GM03348 (cell line): ENCODE measurements around the gene FLOT2.
"Not testable (repeated sequence)": the region's sequence is repeated elsewhere in the genome, so short reads cannot be mapped to it uniquely, and the experiment has no call there.

Experiments
- DNase-seq: peaks from one replicate; pipeline ENCODE4 v3.0.0; 2012; ENCODE audit warnings: low spot score

Gene FLOT2

GRCh38 chr17:28896884-28897768 lies at the start of gene FLOT2:
Gene FLOT2, minus strand, starts transcription at chr17:28897733. Its CDS starts 159 bp downstream, at chr17:28897574.
- peak; percentile 86 for DNase-seq

GRCh38 chr17:28946239-28946638 lies 48.7 kb upstream of the FLOT2 start:
- DNase-seq, result peak; percentile 41

- peak; percentile 17 for DNase-seq
Measured at GRCh38 chr17:28944862-28945741, 47.6 kb upstream of the FLOT2 start.

- no peak for DNase-seq
Measured at GRCh38 chr17:28944343-28944742, 46.8 kb upstream of the FLOT2 start.

GRCh38 chr17:28942925-28943324 lies 45.4 kb upstream of the FLOT2 start:
- no peak for DNase-seq

DNA sequence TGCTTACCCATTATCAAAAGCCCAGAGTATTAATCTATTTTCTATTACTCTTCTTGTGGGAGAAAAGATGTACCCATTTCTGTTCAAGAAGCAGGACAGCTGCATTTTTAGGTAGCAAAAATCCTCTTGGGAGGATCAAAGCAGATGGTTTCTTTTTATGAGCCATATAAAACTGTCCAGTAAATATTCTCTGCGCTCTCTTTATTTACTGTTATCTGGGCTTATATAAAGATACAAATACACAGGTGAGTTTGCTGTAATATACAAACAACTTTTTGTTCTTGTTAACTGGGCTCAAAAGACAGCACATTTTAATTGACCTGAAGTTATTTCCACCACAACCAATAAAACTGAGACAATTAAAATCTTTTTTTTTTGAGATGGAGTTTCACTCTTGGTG lies 43.7 kb upstream of the FLOT2 start:
- DNase-seq, result no peak

- no peak for DNase-seq
Measured at GRCh38 chr17:28940675-28941074, 43.1 kb upstream of the FLOT2 start.

- no peak for DNase-seq
Measured at GRCh38 chr17:28940142-28940541, 42.6 kb upstream of the FLOT2 start.

DNA sequence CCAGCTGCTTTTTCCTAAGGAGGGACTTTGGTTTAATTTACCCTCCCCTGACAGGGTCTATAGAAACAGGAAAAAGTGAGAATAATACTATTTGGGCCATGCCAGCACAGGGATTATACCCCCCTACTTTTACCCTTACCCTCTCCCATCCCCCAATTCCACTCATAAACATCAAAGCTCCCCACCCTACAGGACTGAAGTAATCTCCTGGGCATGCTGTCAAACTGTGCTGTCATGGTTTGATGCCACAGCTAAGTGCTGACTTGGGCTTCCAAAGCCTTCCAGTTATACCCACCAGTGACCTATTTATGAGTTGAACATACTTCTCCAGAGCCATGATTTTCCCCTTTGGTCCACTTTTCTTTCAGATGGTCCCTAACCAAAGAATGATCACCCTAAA lies 41.0 kb upstream of the FLOT2 start:
- DNase-seq, result no peak

- DNase-seq, result no peak
Measured at GRCh38 chr17:28937044-28937729, 39.7 kb upstream of the FLOT2 start.

DNA sequence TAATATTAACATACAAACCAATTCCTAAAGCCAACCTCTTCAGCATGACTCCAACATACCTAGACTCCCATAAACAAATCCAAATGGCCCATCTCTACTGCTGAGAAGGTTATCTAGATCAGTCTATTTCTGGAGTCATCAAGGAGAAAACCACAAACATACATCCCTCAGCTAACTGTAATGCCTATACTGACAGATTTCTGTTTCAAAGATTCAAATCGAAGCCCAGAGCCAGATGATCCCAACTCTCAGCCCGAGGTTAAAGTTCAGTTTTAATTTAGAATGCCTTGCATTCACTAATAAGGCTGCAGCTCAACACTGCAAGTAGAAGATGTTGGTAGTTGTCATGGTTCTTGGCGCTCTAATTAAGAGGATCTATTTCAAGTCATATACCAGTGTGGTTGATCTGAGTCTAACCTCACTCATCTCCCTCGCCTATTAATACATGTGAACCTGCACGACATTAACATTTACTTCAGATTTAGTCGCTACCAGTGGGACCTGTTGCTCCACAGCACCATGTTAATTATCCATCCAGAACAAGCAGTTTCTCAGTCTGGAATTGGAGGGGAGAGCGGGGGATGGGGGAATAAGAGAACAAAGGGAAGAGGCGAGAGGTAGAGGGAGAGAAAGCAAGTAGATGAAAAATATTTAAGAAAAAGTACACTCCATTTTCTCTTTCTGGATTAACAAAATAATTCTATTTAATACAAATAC lies 38.4 kb upstream of the FLOT2 start:
- no peak for DNase-seq

DNA sequence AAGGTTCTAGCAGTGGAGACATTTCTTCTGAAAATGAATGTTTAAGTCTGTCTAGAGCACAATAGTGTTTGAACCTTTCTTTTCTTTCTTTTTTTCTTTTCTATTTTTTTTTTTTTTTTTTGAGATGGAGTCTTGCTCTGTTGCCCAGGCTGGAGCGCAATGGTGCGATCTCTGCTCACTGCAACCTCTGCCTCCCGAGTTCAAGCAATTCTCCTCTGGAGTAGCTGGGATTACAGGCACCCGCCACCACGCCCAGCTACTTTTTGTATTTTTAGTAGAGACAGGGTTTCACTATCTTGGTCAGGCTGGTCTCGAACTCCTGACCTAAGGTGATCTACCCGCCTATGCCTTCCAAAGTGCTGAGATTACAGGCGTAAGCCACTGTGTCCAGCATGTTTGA lies 37.0 kb upstream of the FLOT2 start:
- DNase-seq, result not testable (repeated sequence)

DNA sequence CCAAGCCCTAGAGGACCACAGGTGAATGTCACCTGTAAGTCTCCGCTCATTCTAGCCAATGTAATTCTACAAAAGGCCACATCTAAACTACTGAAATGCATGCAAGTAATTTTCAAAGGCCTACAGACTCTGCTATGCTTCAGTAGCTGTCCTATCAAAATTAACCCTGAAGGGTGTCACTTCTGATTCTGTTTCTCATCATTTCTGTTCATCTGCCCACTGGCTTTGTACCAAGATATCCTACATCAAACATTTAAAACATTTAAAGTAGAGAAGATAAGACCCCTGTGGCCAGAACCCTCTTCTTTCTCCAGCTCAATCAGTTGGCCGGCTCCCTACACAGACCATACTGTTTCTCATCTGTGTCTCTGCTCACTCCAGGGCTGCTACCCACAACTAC lies 32.3 kb upstream of the FLOT2 start:
- no peak for DNase-seq

- DNase-seq, result no peak
Measured at GRCh38 chr17:28928061-28928460, 30.5 kb upstream of the FLOT2 start.

- no peak for DNase-seq
Measured at GRCh38 chr17:28926786-28927185, 29.3 kb upstream of the FLOT2 start.

DNA sequence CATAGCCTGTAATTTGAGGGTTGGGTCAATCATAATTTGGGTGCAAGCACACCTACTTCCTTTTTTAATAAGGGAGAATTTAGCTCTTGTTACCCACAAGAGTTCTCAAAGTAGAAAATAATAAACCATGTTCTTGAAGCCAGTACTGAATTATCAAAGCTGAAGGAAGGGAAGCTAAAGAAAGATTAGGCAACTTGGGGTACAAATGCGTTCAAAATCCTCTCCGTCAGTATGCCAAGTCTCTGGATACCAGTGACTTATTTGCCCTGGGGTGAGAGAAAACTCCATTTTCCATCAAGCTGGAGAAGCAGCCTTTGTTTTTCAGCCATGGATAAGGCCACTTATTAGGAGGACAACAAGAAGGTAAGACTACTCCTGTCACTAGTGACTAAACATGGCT lies 28.8 kb upstream of the FLOT2 start:
- DNase-seq, result no peak

DNA sequence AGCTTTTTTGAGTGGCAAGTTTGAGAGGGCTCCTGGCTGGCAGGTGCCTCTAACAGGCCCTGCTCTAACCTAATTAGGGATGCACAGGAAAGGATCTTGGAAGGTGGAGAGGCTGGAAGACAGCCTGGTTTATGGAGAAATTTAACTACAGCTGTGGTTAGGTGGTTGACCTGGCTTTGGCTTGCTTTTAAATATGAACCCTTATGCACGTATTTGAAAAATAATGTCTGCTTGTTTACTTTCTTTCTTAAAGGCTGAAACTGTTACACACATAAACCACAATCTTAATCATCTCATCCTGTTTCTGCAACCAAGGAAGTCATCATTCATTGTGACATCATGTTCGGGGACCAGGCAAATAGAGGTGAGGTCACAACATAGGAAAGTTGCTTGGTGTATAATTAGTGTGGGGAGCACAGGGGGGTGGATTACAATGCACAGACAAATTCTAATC lies 28.4 kb upstream of the FLOT2 start:
- DNase-seq, result peak; percentile 70

DNA sequence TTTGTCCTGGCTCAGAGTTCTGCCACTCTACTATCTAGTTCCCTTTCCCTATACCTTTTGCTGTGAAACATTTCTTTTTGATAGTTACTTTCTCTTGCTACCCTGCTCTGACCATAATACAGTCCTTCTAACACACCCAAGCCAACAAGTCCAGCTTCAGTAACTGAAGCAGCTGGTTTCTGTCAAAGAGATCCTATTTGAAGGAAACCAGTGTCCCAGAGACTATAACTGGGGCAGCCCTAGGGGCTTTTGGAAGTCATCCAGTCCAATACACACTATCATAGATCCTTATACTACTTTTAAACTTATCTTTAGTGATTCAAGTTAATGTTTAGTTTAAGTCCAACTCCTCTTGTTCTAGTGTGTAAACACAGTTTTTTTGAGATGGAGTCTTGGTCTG lies 22.7 kb upstream of the FLOT2 start:
- DNase-seq, result no peak

GRCh38 chr17:28918295-28918694 lies 20.8 kb upstream of the FLOT2 start:
- DNase-seq, result no peak

GRCh38 chr17:28917465-28917864 lies 19.9 kb upstream of the FLOT2 start:
- DNase-seq, result no peak

GRCh38 chr17:28917029-28917428 lies 19.5 kb upstream of the FLOT2 start:
- DNase-seq, result no peak
